K562 (cell line): ENCODE results near the gene CLEC3B. TPM values are rescaled to one million over a fixed set of nuclear protein-coding genes. Genes with fewer than 3 reads are reported as not detected.

Source experiments
- ATAC-seq: fragments of 200-7000 bp; cut with Tn5 transposase; 3 replicates; pipeline ENCODE4 v1.9.1; 2020; ENCODE audit warnings: moderate library complexity
- BruUV-seq: library from RNA; stranded (reverse); fragments of 400-500 nt; replicated peaks from 2 replicates; lab custom pipeline; 2021; lab: Mats Ljungman, UMichigan
- CTCF ChIA-PET: fragments of 300-600 bp; formaldehyde crosslinking; extraction: SDS; loops from one replicate; lab custom pipeline; 2021; ENCODE audit warnings: low intra/inter-chr PET ratio; lab: Yijun Ruan, JAX
- POLR2A ChIA-PET: fragments of 300-600, 350-650 bp; sonication (Branson Sonifier 250); formaldehyde crosslinking; extraction: SDS; loops from one replicate; lab custom pipeline; 2021; ENCODE audit warnings: antibody characterized with exemption, inconsistent platforms; lab: Yijun Ruan, JAX
- DNase-seq, 4 experiments: peaks; one replicate each; pipeline versions ENCODE4 v3.0.0 to v3.0.0-alpha.2; 2011 to 2018; ENCODE audit warnings: low spot score in 3 of 4, mixed read lengths in 3 of 4; ENCODE audit errors: extremely low read depth in 1 of 4
- FAIRE-seq: peaks from 2 replicates; lab custom pipeline; 2011; peaks lifted over from hg19 to GRCh38; lab: Jason Lieb, UNC
- H2AFZ ChIP-seq: 2 replicates; pipeline ENCODE4 v1.6.0; 2011; ENCODE audit warnings: low read depth, low read length, control low read depth, inconsistent platforms
- H3K27ac ChIP-seq: fragments of 200-600 bp; 3 replicates; pipeline ENCODE4 v1.8.0; 2011; ENCODE audit warnings: low read depth, mild to moderate bottlenecking, control low read depth, inconsistent platforms, low read length, moderate library complexity, mixed read lengths; ENCODE audit errors: extremely low read depth
- H3K27me3 ChIP-seq, 2 experiments: fragments of 300-600 bp in 1 of 2; 2 replicates in 1 of 2; 3 replicates in 1 of 2; pipeline versions ENCODE4 v1.6.0 to v1.8.0; 2011; ENCODE audit warnings: inconsistent platforms in 2 of 2, low read length in 2 of 2, mild to moderate bottlenecking in 1 of 2, mixed read lengths in 1 of 2, moderate library complexity in 1 of 2; ENCODE audit not compliant: control insufficient read depth in 2 of 2, insufficient read depth in 2 of 2
- H3K36me3 ChIP-seq: fragments of 300-600 bp; 3 replicates; pipeline ENCODE4 v1.8.0; 2011; ENCODE audit warnings: mild to moderate bottlenecking, low read length, inconsistent platforms; ENCODE audit not compliant: control insufficient read depth, insufficient read depth
- H3K4me1 ChIP-seq, 2 experiments: fragments of 200-600 bp in 1 of 2; replicated peaks in 1 of 2; 2 replicates in 1 of 2; 3 replicates in 1 of 2; pipeline versions ENCODE4 v1.5.1 to v1.8.0; 2011; ENCODE audit warnings: inconsistent platforms in 2 of 2, low read length in 2 of 2, mild to moderate bottlenecking in 1 of 2, mixed read lengths in 1 of 2, moderate library complexity in 1 of 2; ENCODE audit not compliant: control insufficient read depth in 2 of 2, insufficient read depth in 2 of 2
- H3K4me2 ChIP-seq: 2 replicates; pipeline ENCODE4 v1.6.1; 2011; ENCODE audit warnings: low read length, control low read depth, inconsistent platforms, mixed read lengths; ENCODE audit not compliant: insufficient read depth
- H3K4me3 ChIP-seq: fragments of 200-600 bp; sonication (generic), shearing (Covaris generic); 2 replicates; pipeline ENCODE4 v1.5.1; 2016; ENCODE audit warnings: control low read depth, inconsistent platforms
- H3K79me2 ChIP-seq: fragments of 200-600 bp; 3 replicates; pipeline ENCODE4 v1.8.0; 2011; ENCODE audit warnings: low read length, inconsistent platforms; ENCODE audit not compliant: control insufficient read depth, insufficient read depth
- H3K9ac ChIP-seq, 2 experiments: 2 replicates each; pipeline versions ENCODE4 v1.6.0 to v1.6.1; 2011; ENCODE audit warnings: low read depth in 2 of 2, low read length in 2 of 2, control low read depth in 1 of 2, inconsistent platforms in 1 of 2, mild to moderate bottlenecking in 1 of 2, mixed read lengths in 1 of 2; ENCODE audit not compliant: insufficient read depth in 1 of 2
- H3K9me1 ChIP-seq: one replicate; pipeline ENCODE4 v1.6.0; 2011; ENCODE audit warnings: inconsistent platforms, mild to moderate bottlenecking, low read length, moderate library complexity; ENCODE audit not compliant: control insufficient read depth, insufficient read depth
- H3K9me3 ChIP-seq: replicated peaks from 2 replicates; pipeline ENCODE4 v1.5.1; 2011; ENCODE audit warnings: low read depth, low read length, inconsistent platforms; ENCODE audit not compliant: control insufficient read depth, insufficient read depth
- H4K20me1 ChIP-seq: replicated peaks from 2 replicates; pipeline ENCODE4 v1.6.1; 2011; ENCODE audit warnings: low read length, inconsistent platforms, mixed read lengths; ENCODE audit not compliant: control insufficient read depth, insufficient read depth
- BCOR ChIP-seq: fragments of 450-650 bp; IDR thresholded peaks from 2 replicates; pipeline ENCODE4 v1.6.1; 2016
- CAMTA2 ChIP-seq: fragments of 250-450 bp; sonication (Bioruptor Pico); conservative IDR thresholded peaks from 2 replicates; pipeline ENCODE4 v1.5.1; 2022
- CEBPB ChIP-seq: fragments of 450-650 bp; IDR thresholded peaks from 2 replicates; pipeline ENCODE4 v1.6.1; 2016; ENCODE audit warnings: missing genetic modification characterization, missing compliant biosample characterization
- DACH1 ChIP-seq: fragments of 450-650 bp; IDR thresholded peaks from 2 replicates; pipeline ENCODE4 v1.6.1; 2018; ENCODE audit not compliant: partially characterized antibody
- E2F5 ChIP-seq: sonication (generic); formaldehyde crosslinking; IDR thresholded peaks from 2 replicates; pipeline ENCODE4 v1.8.0; 2022; ENCODE audit warnings: mild to moderate bottlenecking, missing genetic modification reagents
- FOXP4 ChIP-seq: sonication (generic); formaldehyde crosslinking; IDR thresholded peaks from 2 replicates; pipeline ENCODE4 v1.8.0; 2022; ENCODE audit warnings: mild to moderate bottlenecking, missing genetic modification reagents, borderline replicate concordance
- HDAC3 ChIP-seq: fragments of 450-650 bp; IDR thresholded peaks from 2 replicates; pipeline ENCODE4 v1.6.1; 2018; ENCODE audit warnings: borderline replicate concordance, mild to moderate bottlenecking, moderate library complexity; ENCODE audit not compliant: partially characterized antibody
- HNRNPK ChIP-seq: fragments of 200-400 bp; formaldehyde crosslinking; IDR thresholded peaks from one replicate; pipeline ENCODE4 v1.6.1; 2018; ENCODE audit warnings: mild to moderate bottlenecking, low read depth, low read length; ENCODE audit not compliant: poor library complexity, severe bottlenecking
- HOXB6 ChIP-seq: fragments of 250-450 bp; sonication (Bioruptor Pico); IDR thresholded peaks from 2 replicates; pipeline ENCODE4 v1.5.1; 2022; ENCODE audit warnings: mild to moderate bottlenecking, borderline replicate concordance
- KDM2B ChIP-seq: fragments of 250-450 bp; sonication (Bioruptor Pico); IDR thresholded peaks from 2 replicates; pipeline ENCODE4 v1.8.0; 2021; ENCODE audit warnings: mild to moderate bottlenecking, moderate library complexity
- MAFG ChIP-seq: fragments of 450-650 bp; conservative IDR thresholded peaks from 2 replicates; pipeline ENCODE4 v1.6.1; 2016; ENCODE audit warnings: missing genetic modification characterization, missing compliant biosample characterization
- PHF8 ChIP-seq: fragments of 200-600 bp; sonication (generic); IDR thresholded peaks from 2 replicates; pipeline ENCODE4 v1.6.1; 2012; ENCODE audit warnings: mixed run types, mild to moderate bottlenecking, inconsistent platforms, low read length, moderate library complexity, borderline replicate concordance
- POLR2AphosphoS2 ChIP-seq: IDR thresholded peaks from 2 replicates; pipeline ENCODE4 v1.6.1; 2012; ENCODE audit warnings: low read length, improper control_type of control experiment
- POLR2G ChIP-seq: fragments of 200-400 bp; formaldehyde crosslinking; IDR thresholded peaks from 2 replicates; pipeline ENCODE4 v1.6.1; 2017; ENCODE audit warnings: low read depth, mild to moderate bottlenecking, antibody characterized with exemption, low read length, moderate library complexity
- SAFB2 ChIP-seq: fragments of 200-400 bp; formaldehyde crosslinking; IDR thresholded peaks from 2 replicates; pipeline ENCODE4 v1.6.1; 2018; ENCODE audit warnings: borderline replicate concordance, low read length, low read depth, moderate library complexity; ENCODE audit not compliant: severe bottlenecking
- ZBTB49 ChIP-seq: sonication (generic); formaldehyde crosslinking; IDR thresholded peaks from 2 replicates; pipeline ENCODE4 v1.8.0; 2022; ENCODE audit warnings: missing genetic modification reagents, mild to moderate bottlenecking, borderline replicate concordance
- ZKSCAN8 ChIP-seq: fragments of 200-800 bp; sonication (Bioruptor generic); IDR thresholded peaks from 2 replicates; pipeline ENCODE4 v1.6.1; 2016; ENCODE audit warnings: missing genetic modification characterization, missing compliant biosample characterization
- WGBS: fragments of 100-300 bp; shearing (Covaris generic); methylation state at CpG from one replicate; pipeline ENCODE4 v1.1.6; 2016; ENCODE audit warnings: low coverage, mixed read lengths; ENCODE audit not compliant: insufficient coverage; ENCODE audit errors: missing lambda C conversion rate; 5-methylcytosine and 5-hydroxymethylcytosine counted together
- in situ Hi-C: fragments of 300-500 bp; cut with MboI; formaldehyde crosslinking; loops from 4 replicates; pipeline ENCODE4 v1.15.0; 2018; ENCODE audit warnings: inconsistent platforms, mixed read lengths
- intact Hi-C: fragments of 100-400 bp; cut with micrococcal nuclease; formaldehyde crosslinking; loops from 2 replicates; pipeline ENCODE4 v1.14.2; 2022
- polyA plus RNA-seq, 8 experiments: library from polyadenylated mRNA; depleted of rRNA in 4 of 8; stranded (reverse) in 5 of 8; unstranded in 3 of 8; fragments of >200 nt; fragmentation: Nextera tagmentation in 2 of 8; fragmentation: Illumina TruSeq in 1 of 8; extraction: Ambion mirVana in 2 of 8; extraction: Trizol in 1 of 8; gene quantifications; 2 replicates each; pipeline versions ENCODE4 v1.2.1 to v1.2.3, GENCODE V29; 2011 to 2014; ENCODE audit warnings: inconsistent platforms in 1 of 8, missing spikeins in 1 of 8
- total RNA-seq, 7 experiments: library from RNA; depleted of rRNA in 6 of 7; stranded (reverse); fragments of >200 nt in 6 of 7; fragmentation: Illumina TruSeq in 2 of 7; extraction: Trizol in 2 of 7; gene quantifications; 2 replicates each; pipeline versions ENCODE4 v1.2.1 to v1.2.3, GENCODE V29; 2011 to 2021; ENCODE audit warnings: low replicate concordance in 1 of 7

Gene CLEC3B
- total and polyA plus RNA-seq, 9 of the 15 experiments (the other 6 are each of a cell fraction or from before 2014, with no cell fraction given) = not detected

GRCh38 chr3:45009868-45010267, 16.2 kb upstream of the CLEC3B start (continued):
- TF ChIP-seq ZBTB49 (CRISPR knock-in tag) = no peak

- DNase-seq (no peak), ATAC-seq (no peak), FAIRE-seq (no peak)
- BruUV-seq = no TSS peak
- H3K27ac ChIP-seq = no peak overlapping the region
- TF ChIP-seq POLR2G (no peak), HDAC3 (no peak), HOXB6 (CRISPR knock-in tag) (no peak), SAFB2 (no peak), PHF8 (no peak), ZKSCAN8 (CRISPR knock-in tag) (no peak), POLR2AphosphoS2 (no peak), HNRNPK (no peak), E2F5 (CRISPR knock-in tag) (no peak), FOXP4 (CRISPR knock-in tag) (no peak), KDM2B (CRISPR knock-in tag) (no peak), CAMTA2 (CRISPR knock-in tag) (no peak), DACH1 (no peak), BCOR (no peak), MAFG (no peak), CEBPB (tag) (no peak)
- no peak overlapping the region for H3K4me3 ChIP-seq
- H3K4me1 ChIP-seq = no peaks in the 10 kb centered on the region
- no peaks in the 10 kb centered on the region for H3K9me3 ChIP-seq
- intact Hi-C loops (no loop called here), in situ Hi-C loops (no loop called here)
- H3K36me3 ChIP-seq = peaks cover 81% of the 10 kb centered on the region
- no peaks in the 10 kb centered on the region for H3K9me1 ChIP-seq
- WGBS = 71% methylated on average over 3 of the region's 3 CpGs
- H3K79me2 ChIP-seq = no peaks in the 10 kb centered on the region
- H3K4me2 ChIP-seq = no peak overlapping the region
- ChIA-PET CTCF (no interaction called here), POLR2A (interaction anchor here (0.5 to 1.6 kb wide), 2 partner anchors 18 to 69 kb away, joined by 3 to 6 read pairs; no protein-coding TSS in a partner anchor)
- H3K9ac ChIP-seq = no peak overlapping the region
- H2AFZ ChIP-seq = no peak overlapping the region
- no peaks in the 10 kb centered on the region for H3K27me3 ChIP-seq
- H4K20me1 ChIP-seq = 0 out of 2 replicates have a peak, but pooled peaks cover 3% of the 10 kb centered on the region
These were observed 15.2 kb upstream of the CLEC3B start for GRCh38 chr3:45010811-45011333.
